ENCODE results near the gene GRM1.

Gene GRM1

DNA sequence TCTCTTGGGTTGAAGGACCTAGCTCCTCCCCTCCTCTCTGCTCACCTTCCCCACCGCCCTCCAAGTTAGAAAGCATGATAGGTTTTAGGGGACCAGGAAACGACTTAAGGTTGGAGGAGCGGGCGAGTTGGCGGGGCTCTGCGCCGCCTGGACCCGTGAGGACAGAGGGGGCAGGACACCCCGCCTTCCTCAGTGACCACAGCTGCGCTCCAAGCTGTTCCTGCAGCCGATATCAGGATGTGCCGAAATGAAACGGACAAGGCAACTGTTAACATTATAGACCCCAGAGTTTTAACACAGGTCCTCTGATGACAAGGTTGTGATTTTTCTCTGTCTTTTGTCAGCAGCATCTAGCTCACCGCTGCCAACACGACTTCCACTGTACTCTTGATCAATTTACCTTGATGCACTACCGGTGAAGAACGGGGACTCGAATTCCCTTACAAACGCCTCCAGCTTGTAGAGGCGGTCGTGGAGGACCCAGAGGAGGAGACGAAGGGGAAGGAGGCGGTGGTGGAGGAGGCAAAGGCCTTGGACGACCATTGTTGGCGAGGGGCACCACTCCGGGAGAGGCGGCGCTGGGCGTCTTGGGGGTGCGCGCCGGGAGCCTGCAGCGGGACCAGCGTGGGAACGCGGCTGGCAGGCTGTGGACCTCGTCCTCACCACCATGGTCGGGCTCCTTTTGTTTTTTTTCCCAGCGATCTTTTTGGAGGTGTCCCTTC, at the start of gene GRM1:
TSS of gene GRM1 (plus strand) at position 212 of the 722 bp plus-strand sequence. CDS start at position 668, 456 bp downstream.
- DNase-seq (ENCODE audit: low read depth in 2 of 2), result no peak

GRCh38 chr6:146009338-146009737, 19.5 kb upstream of the GRM1 start:
- DNase-seq (ENCODE audit: low read depth in 2 of 2), result no peak

- no peak for DNase-seq (ENCODE audit: low read depth in 2 of 2)
Measured at GRCh38 chr6:146014233-146014632, 14.6 kb upstream of the GRM1 start.

- no peak for DNase-seq (ENCODE audit: low read depth in 2 of 2)
Measured at GRCh38 chr6:146017672-146018071, 11.2 kb upstream of the GRM1 start.

- no peak for DNase-seq (ENCODE audit: low read depth in 2 of 2)
Measured at GRCh38 chr6:146026873-146027272, 2.0 kb upstream of the GRM1 start.

DNA sequence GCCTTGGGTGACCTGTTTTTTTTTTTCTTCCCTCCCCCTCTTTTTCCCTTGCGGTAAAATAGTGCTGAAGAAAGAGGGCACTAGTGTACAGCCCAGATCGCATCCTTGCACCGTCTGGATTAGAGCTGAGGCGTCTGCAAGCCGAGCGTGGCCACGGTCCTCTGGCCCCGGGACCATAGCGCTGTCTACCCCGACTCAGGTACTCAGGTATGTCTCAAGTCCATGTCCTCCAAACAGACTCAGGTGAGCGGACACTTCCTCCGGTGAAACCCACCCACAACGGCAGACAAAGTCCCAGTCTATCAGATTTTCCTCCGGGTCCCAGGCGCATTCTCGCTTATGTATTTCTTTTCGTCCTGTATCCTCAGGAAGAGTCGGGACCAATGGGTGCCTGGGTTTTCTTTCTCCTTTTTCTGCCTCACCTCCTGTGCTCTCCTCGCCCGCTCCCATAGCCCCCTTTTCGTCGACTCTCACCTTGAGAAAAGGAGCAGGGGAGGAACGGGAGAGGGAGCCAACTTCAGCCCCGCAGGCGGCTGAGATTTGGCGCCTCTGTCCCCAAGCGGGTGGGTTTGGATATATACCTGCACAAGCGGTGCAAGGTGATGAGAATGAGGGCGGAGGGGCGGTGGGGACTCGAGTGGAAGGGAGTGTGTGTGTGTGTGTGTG, 1.1 kb upstream of the GRM1 start:
- no peak for DNase-seq (ENCODE audit: low read depth in 2 of 2)

DNA sequence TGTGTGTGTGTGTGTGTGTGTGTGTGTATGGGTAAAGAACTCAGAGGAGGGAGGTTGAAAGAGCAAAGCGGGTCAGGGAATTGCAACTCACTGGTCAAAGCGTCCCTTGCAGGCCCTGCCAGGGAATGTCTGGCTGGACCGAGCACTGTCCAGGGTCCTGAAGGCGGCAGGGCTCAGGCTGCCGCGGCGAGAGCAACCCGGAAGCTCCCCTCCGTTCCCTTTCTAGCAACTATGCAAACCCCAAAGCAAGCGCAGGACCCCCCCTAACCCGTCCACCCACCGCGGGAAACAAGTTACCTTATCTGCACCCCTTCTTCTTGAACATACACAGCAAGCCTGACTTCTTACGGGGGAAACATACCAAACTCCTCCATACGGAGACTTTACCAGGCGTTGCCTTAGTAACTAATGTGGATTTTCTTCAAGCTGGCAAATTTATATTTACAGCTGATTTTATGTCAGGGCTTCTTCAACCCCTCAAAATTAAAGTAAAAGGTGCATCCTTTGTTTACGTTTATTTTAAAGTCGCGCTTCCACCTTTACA, 538 bp upstream of the GRM1 start:
- DNase-seq (ENCODE audit: low read depth in 2 of 2), result no peak

- DNase-seq (ENCODE audit: low read depth in 2 of 2), result no peak
Measured at GRCh38 chr6:146029573-146030184, 817 bp downstream of the GRM1 start.

GRCh38 chr6:146032387-146032786, 3.5 kb downstream of the GRM1 start:
- no peak for DNase-seq (ENCODE audit: low read depth in 2 of 2)

DNA sequence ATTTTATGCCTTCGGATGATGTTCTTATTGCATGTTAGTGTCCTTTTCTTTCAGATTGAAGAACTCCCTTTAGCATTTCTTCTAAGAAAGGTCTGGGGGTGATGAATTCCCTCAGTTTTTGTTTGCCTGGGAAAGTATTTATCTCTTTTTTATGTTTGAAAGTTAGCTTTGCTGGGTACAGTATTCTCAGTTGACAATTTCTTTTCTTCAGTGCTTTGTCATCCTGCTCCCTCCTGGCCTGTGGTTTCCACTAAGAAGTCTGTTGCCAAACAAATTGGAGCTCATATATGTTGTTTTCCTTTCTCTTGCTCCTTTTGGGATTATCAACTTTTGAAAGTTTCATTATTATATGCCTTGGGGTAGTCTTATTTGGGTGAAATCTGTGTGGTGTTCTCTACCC, 11.5 kb downstream of the GRM1 start:
- DNase-seq (ENCODE audit: low read depth in 2 of 2), result no peak

DNA sequence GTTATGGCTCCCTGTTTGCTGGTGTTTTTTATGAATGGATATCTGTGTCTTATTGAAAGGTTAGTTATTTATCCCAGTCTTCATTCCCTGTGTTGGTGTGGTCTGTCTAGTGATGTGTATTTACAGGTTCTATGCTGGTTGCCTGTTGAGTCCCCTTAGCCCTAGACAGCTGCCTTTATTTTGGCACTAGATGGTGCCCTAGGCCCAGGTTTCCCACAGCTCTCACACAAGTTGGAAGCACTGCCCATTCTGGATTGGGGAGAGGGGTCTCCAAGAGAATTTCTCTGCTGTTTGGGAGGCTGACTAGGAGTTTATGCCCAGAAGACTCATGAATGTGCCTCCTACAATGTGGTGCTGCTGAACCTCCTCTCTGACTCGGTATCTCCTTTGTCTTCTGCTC, 12.4 kb downstream of the GRM1 start:
- DNase-seq (ENCODE audit: low read depth in 2 of 2), result no peak

DNA sequence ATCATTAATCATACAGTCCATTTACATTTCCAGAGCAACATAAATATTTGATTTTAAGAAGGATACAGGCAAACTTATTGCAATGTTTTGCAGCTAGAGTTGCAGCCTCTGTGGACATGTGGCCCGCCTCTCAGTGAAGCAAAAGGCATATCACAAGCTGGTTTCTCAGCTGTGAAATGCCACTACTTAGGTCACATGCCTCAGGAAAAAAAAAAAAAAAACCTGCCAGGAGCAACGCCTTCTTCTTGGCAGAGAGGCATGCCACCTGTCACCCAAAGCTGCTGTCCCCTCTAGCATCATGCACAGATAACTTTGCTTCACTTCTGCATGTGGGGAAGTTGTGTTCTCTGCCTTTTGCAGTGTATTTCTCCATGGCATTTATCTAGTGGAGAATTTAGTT, 18.5 kb downstream of the GRM1 start:
- no peak for DNase-seq (ENCODE audit: low read depth in 2 of 2)

DNA sequence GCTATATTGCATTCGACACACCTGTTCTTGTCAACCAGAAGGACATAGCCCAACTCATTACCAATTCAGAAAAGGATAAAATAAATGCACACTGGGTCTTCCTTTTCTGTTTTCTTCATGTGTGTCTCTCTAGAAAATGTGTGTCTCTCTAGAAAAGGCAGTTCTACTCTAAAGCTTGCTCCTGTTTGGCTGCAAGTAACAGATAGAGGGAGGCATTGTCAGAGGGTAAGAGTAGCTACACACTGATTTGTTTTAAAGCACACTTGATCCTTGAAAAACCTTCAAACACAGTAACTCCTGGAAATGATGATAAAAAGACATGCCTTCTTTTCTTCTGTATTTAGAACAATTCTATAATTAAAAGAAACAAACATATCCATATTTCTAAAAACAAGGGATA, 21.3 kb downstream of the GRM1 start:
- no peak for DNase-seq (ENCODE audit: low read depth in 2 of 2)

DNA sequence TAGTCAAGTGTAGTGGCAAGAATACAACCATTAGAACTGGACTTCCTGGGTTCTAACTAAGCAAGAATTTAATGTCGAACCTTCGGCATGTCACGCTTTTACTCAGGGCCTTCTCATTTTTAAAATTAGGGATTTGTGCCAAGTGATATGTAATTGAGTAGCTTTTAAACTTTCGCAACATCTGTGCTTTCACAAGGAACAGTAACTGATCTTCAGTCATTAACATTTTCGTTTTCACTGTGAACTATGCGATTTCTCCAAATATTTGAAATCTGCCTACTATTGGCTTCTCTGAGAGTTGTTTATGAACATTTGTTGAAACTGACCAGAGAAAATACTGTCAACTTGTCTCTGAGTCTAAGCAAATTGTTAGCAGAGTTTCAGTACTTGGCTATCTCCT, 27.6 kb downstream of the GRM1 start:
- no peak for DNase-seq (ENCODE audit: low read depth in 2 of 2)

DNA sequence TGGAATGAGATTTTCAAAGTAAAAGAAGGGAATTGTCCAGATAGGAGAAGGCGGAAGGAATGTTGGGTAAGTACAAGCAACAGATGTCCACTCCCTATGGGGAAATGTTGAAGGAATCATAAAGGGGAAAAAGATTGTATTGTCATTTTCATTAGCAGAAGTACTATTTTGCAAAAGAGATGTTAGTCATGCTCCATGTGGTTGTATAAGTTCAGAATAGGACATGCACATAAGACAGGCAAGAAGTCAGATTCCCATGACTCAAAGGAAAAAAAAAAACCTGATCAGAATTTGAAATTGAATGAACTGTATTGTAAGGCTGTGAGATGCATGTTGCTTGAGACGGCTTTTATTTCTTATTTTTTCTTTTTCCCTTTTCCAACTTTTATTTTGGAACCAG, 36.8 kb downstream of the GRM1 start:
- DNase-seq (ENCODE audit: low read depth in 2 of 2), result no peak

DNA sequence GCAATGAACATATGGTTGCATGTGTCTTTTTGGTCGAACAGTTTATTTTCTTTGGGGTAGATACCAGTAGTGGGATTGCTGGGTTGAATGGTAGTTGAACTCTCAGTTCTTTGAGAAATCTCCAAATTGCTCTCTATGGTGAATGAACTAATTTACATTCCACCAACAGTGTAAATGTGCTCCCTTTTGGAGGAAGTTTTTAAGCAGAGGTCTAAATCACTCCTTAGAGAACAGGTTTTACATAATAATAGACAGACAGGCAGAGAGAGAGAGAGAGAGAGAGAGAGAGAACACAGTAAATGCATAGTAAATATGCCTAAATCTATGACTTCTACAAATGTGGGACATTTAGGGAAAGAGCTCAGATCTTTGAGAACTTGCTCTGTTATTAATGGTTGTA, 37.6 kb downstream of the GRM1 start:
- DNase-seq (ENCODE audit: low read depth in 2 of 2), result no peak

GRCh38 chr6:146071781-146072180, 42.9 kb downstream of the GRM1 start:
- DNase-seq (ENCODE audit: low read depth in 2 of 2), result no peak

- DNase-seq (ENCODE audit: low read depth in 2 of 2), result no peak
Measured at GRCh38 chr6:146077992-146078391, 49.1 kb downstream of the GRM1 start.

GRCh38 chr6:146087386-146087785, 58.5 kb downstream of the GRM1 start:
- no peak for DNase-seq (ENCODE audit: low read depth in 2 of 2)

DNA sequence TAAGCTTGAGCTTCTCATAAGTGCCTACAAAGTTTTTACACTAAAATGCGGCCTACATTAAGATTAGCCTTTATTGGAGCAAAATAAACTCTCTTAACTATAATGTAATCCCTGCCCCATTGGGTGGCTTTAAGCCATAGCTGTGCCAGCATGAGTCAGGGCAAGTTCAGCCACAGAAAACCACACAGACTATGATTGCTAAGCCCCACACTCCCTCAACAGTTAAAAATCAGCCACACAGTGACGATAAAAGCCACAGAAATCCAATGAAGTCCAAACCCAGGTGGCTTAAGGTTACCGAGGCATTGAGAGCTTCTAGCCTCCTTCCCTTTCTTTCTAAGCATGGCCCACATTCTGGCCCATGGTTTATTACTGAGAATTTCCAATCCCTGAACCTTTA, 61.6 kb downstream of the GRM1 start:
- no peak for DNase-seq (ENCODE audit: low read depth in 2 of 2)

DNA sequence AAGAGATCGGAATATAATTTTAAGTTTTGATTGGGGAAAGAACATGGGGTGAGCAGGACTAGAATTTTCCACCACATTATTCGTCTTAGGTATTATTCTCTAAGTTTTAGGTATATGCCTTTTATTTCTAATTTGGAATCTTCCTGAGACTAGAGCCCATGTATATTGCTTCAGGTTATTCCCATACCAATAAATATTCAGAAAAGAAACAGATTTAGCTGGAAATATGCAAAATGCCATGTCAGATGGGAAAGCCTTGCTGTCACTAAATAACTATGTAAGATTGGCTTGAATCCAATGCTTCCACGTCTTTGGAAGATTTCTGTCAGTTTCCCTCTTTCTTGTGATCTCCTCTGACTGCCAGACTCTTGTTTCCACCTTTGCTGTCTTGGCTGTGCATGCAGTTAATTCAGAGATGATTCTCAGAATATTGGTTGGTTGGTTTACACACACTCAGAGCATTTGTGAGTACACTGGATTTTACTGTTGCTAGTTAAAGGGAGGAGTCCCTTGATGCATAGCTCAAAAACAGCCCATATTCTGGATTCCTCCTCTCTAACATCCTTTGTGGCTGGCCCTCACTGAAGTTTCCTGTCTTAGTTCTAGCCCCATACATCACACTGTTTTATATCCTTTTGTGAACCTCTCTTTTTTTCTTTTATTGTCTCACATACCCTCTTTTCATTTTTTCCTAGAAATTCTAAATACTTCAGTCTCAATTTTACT, 64.3 kb downstream of the GRM1 start:
- DNase-seq (ENCODE audit: low read depth in 2 of 2), result no peak

- DNase-seq (ENCODE audit: low read depth in 2 of 2), result no peak
Measured at GRCh38 chr6:146095481-146095880, 66.6 kb downstream of the GRM1 start.

Data from stimulated activated CD4-positive, alpha-beta T cell treated with anti-CD3 and anti-CD28 coated beads, Interleukin-1b, Interleukin-23, amount 100 ng/mL, for 1 hour (primary cell).